CD14-positive monocyte (primary cell): ENCODE measurements around the gene MTCH1. TPM values are rescaled to one million over a fixed set of nuclear protein-coding genes. Genes with fewer than 3 reads are reported as not detected.

Experiments
- DNase-seq, 3 donors: peaks; one replicate each; pipeline ENCODE4 v3.0.0-alpha.2; 2011 to 2022
- H2AFZ ChIP-seq: 2 replicates; pipeline ENCODE4 v1.6.0; 2012; ENCODE audit warnings: mild to moderate bottlenecking, low read depth, low read length, inconsistent platforms; ENCODE audit not compliant: insufficient read depth, poor library complexity, severe bottlenecking
- H3K27ac ChIP-seq, 2 donors: 1 replicate in 1 of 2; 2 replicates in 1 of 2; pipeline ENCODE4 v1.5.1; 2012 to 2013; ENCODE audit warnings: low read length in 2 of 2, control low read depth in 1 of 2, inconsistent platforms in 1 of 2, low read depth in 1 of 2, mild to moderate bottlenecking in 1 of 2
- H3K27me3 ChIP-seq, 2 donors: one replicate each; pipeline versions ENCODE4 v1.6.0 to v1.6.1; 2011 to 2013; ENCODE audit warnings: low read length in 2 of 2; ENCODE audit not compliant: control insufficient read depth in 2 of 2, insufficient read depth in 2 of 2
- H3K36me3 ChIP-seq, 2 donors: replicated peaks in 1 of 2; 1 replicate in 1 of 2; 2 replicates in 1 of 2; pipeline versions ENCODE4 v1.5.1 to v1.6.1; 2012 to 2013; ENCODE audit warnings: low read length in 2 of 2, control low read depth in 1 of 2, inconsistent platforms in 1 of 2, mild to moderate bottlenecking in 1 of 2; ENCODE audit not compliant: insufficient read depth in 2 of 2, control insufficient read depth in 1 of 2
- H3K4me1 ChIP-seq, 2 donors: 1 replicate in 1 of 2; 2 replicates in 1 of 2; pipeline versions ENCODE4 v1.5.1 to v1.6.1; 2012 to 2013; ENCODE audit warnings: low read length in 2 of 2, control low read depth in 1 of 2, inconsistent platforms in 1 of 2, mild to moderate bottlenecking in 1 of 2, moderate library complexity in 1 of 2; ENCODE audit not compliant: insufficient read depth in 2 of 2, control insufficient read depth in 1 of 2
- H3K4me2 ChIP-seq: replicated peaks from 2 replicates; pipeline ENCODE3; 2012; ENCODE audit warnings: low read length, moderate library complexity, mild to moderate bottlenecking; ENCODE audit not compliant: poor library complexity, severe bottlenecking; ENCODE audit errors: extremely low read depth
- H3K4me3 ChIP-seq, 3 experiments: fragments of 200-600 bp in 1 of 3; sonication (generic) in 1 of 3; replicated peaks in 1 of 3; 1 replicate in 2 of 3; 2 replicates in 1 of 3; pipeline ENCODE4 v1.5.1; 2011 to 2013; ENCODE audit warnings: low read length in 3 of 3, mild to moderate bottlenecking in 3 of 3, control low read depth in 2 of 3, low read depth in 2 of 3, inconsistent platforms in 1 of 3, moderate library complexity in 1 of 3
- H3K79me2 ChIP-seq: 2 replicates; pipeline ENCODE4 v1.6.0; 2012; ENCODE audit warnings: mild to moderate bottlenecking, control low read depth, inconsistent platforms, low read length, moderate library complexity; ENCODE audit not compliant: insufficient read depth
- H3K9ac ChIP-seq: 2 replicates; pipeline ENCODE4 v1.6.0; 2017; ENCODE audit warnings: low read length, mild to moderate bottlenecking; ENCODE audit not compliant: insufficient read depth, poor library complexity, severe bottlenecking
- H3K9me3 ChIP-seq, 2 donors: replicated peaks in 1 of 2; 1 replicate in 1 of 2; 2 replicates in 1 of 2; pipeline versions ENCODE4 v1.5.1 to v1.6.1; 2012 to 2013; ENCODE audit warnings: low read length in 2 of 2, control low read depth in 1 of 2; ENCODE audit not compliant: control insufficient read depth in 1 of 2, insufficient read depth in 1 of 2
- H4K20me1 ChIP-seq: 2 replicates; pipeline ENCODE4 v1.6.0; 2012; ENCODE audit warnings: mild to moderate bottlenecking, low read length, control low read depth, moderate library complexity; ENCODE audit not compliant: insufficient read depth
- H3K27ac Mint-ChIP-seq, 7 donors: one replicate each; pipeline ENCODE4 v1.8.0; 2020; ENCODE audit warnings: mild to moderate bottlenecking in 7 of 7, mixed read lengths in 7 of 7, moderate library complexity in 6 of 7, inconsistent platforms in 2 of 7
- H3K27me3 Mint-ChIP-seq, 3 donors: one replicate each; pipeline ENCODE4 v1.8.0; 2021 to 2022; ENCODE audit warnings: low read depth in 3 of 3, mild to moderate bottlenecking in 3 of 3, mixed read lengths in 3 of 3, moderate library complexity in 3 of 3, inconsistent platforms in 1 of 3
- H3K36me3 Mint-ChIP-seq, 2 donors: one replicate each; pipeline ENCODE4 v1.8.0; 2020; ENCODE audit warnings: mixed read lengths in 2 of 2, inconsistent platforms in 1 of 2, mild to moderate bottlenecking in 1 of 2
- H3K4me1 Mint-ChIP-seq: one replicate; pipeline ENCODE4 v1.8.0; 2020; ENCODE audit warnings: mild to moderate bottlenecking, mixed read lengths
- H3K4me3 Mint-ChIP-seq, 2 donors: one replicate each; pipeline ENCODE4 v1.8.0; 2020; ENCODE audit warnings: mild to moderate bottlenecking in 2 of 2, mixed read lengths in 2 of 2, moderate library complexity in 1 of 2
- H3K9me3 Mint-ChIP-seq, 7 donors: one replicate each; pipeline ENCODE4 v1.8.0; 2020 to 2022; ENCODE audit warnings: mixed read lengths in 7 of 7, mild to moderate bottlenecking in 6 of 7, moderate library complexity in 6 of 7, inconsistent platforms in 2 of 7
- CTCF ChIP-seq: fragments of 200-600 bp; IDR thresholded peaks from one replicate; pipeline ENCODE4 v1.8.0; 2022; ENCODE audit warnings: antibody characterized with exemption, mild to moderate bottlenecking
- WGBS: methylation state at CpG from one replicate; pipeline ENCODE4 v1.1.5; 2013; ENCODE audit warnings: missing lambda C conversion rate; ENCODE audit not compliant: insufficient coverage; 5-methylcytosine and 5-hydroxymethylcytosine counted together
- intact Hi-C, 2 donors: fragments of 100-400 bp; cut with micrococcal nuclease; formaldehyde crosslinking; loops; one replicate each; pipeline versions ENCODE4 v1.15.0 to v1.15.1; 2023
- polyA plus RNA-seq, 3 donors: library from polyadenylated mRNA; depleted of rRNA in 1 of 3; unstranded in 2 of 3; stranded (reverse) in 1 of 3; fragments of 300-500 nt in 2 of 3; fragments of >200 nt in 1 of 3; fragmentation: Illumina TruSeq in 2 of 3; gene quantifications; 1 replicate in 2 of 3; 2 replicates in 1 of 3; pipeline ENCODE4 v1.2.3, GENCODE V29; 2012 to 2021

Gene MTCH1
- polyA plus RNA-seq, 3 donors, result 111 to 118 (median 111) TPM

DNA sequence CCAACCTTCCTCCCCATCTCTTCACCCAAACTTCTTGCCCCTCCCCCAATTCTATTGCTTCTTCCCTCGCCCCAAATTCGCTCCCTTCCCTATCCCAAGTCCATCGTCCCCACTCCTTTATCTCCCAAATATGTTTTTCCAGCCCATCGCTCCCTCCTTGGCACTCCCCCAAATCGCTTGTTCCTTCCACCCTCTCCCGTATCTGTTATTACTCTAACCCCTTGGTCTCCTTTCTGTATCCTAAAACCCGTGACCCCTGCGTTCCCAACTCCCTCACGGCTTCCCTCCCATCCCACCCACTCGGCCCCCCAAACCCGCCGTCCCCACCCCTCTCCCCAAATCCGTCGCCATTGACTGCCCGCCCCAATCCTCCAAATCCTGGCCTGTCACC is 584 bp downstream of the MTCH1 start:
- H3K36me3 Mint-ChIP-seq, result peaks cover 15% of the 10 kb centered on the region in 2 donors
- Histone ChIP-seq H3K9me3 (no peaks in the 10 kb centered on the region), H4K20me1 (peaks cover 46% of the 10 kb centered on the region), H3K4me1 (peaks cover 40 to 44% of the 10 kb centered on the region in 2 donors), H3K79me2 (peaks cover 62% of the 10 kb centered on the region), H3K9ac (peak overlapping the region; percentile 97), H3K27ac (peak overlapping the region; percentile 43 to 95), H3K4me3 (peak overlapping the region; percentile 90 to 98 (median 94)), H3K36me3 (peaks cover 12 to 16% of the 10 kb centered on the region in 2 donors), H2AFZ (peak overlapping the region; percentile 76), H3K27me3 (no peaks in the 10 kb centered on the region), H3K4me2 (peak overlapping the region; percentile 78)
- no peak overlapping the region for H3K27ac Mint-ChIP-seq
- no peak for TF ChIP-seq CTCF
- peaks cover 0 to 7% (median 5%) of the 10 kb centered on the region in 3 donors for H3K27me3 Mint-ChIP-seq
- no peaks in the 10 kb centered on the region for H3K9me3 Mint-ChIP-seq
- H3K4me1 Mint-ChIP-seq, result peaks cover 15% of the 10 kb centered on the region
- 0% methylated on average over 10 of the region's 15 CpGs for WGBS
- H3K4me3 Mint-ChIP-seq, result no peak overlapping the region
- intact Hi-C loops, result no loop called here
- DNase-seq, result no peak

GRCh38 chr6:36984581-36985416 is 1.2 kb downstream of the MTCH1 start:
- H3K4me2 ChIP-seq, result peak overlapping the region; percentile 78
- Mint-ChIP-seq H3K4me1 (peaks cover 15% of the 10 kb centered on the region), H3K27me3 (peaks cover 0 to 5% (median 4%) of the 10 kb centered on the region in 3 donors), H3K36me3 (peaks cover 17 to 20% of the 10 kb centered on the region in 2 donors), H3K9me3 (no peaks in the 10 kb centered on the region), H3K27ac (no peak overlapping the region), H3K4me3 (no peak overlapping the region)
- WGBS, result 11% methylated on average over 19 of the region's 19 CpGs
- H3K4me3 ChIP-seq, result peak overlapping the region; percentile 90 to 98 (median 94)
- DNase-seq, result peak; percentile 67 to 84 (median 84)
- peaks cover 18 to 22% of the 10 kb centered on the region in 2 donors for H3K36me3 ChIP-seq
- H3K27me3 ChIP-seq, result no peaks in the 10 kb centered on the region
- H3K79me2 ChIP-seq, result peaks cover 69% of the 10 kb centered on the region
- H3K9me3 ChIP-seq, result no peaks in the 10 kb centered on the region
- H3K27ac ChIP-seq, result peak overlapping the region; percentile 43 to 95
- peak overlapping the region; percentile 97 for H3K9ac ChIP-seq
- peaks cover 52% of the 10 kb centered on the region for H4K20me1 ChIP-seq
- peaks cover 40 to 44% of the 10 kb centered on the region in 2 donors for H3K4me1 ChIP-seq
- H2AFZ ChIP-seq, result no peak overlapping the region
- TF ChIP-seq CTCF, result no peak
- intact Hi-C loops, result loop anchor here in 1 of 2 donors (5.0 kb wide), 1 partner anchor 33 kb away; no protein-coding TSS in a partner anchor
